Measurements from ENCODE around the gene CHRNE.

GRCh38 chr17:4913994-4914393, 11.1 kb upstream of the CHRNE start:
- TF ChIP-seq CTCF (IDR thresholded peaks at IDR 0.05; ENCODE audit: low read depth, low read length) (no peak), EZH2phosphoT487 (IDR thresholded peaks at IDR 0.05; ENCODE audit: low read depth) (no peak)

Measured in OCI-LY3 (cell line).